HEK293T (cell line): ENCODE data around the gene TBR1.

ENCODE experiments used
- CTCF ChIA-PET: fragments of 350-600 bp; formaldehyde crosslinking; extraction: SDS; loops from one replicate; lab custom pipeline; 2021; ENCODE audit warnings: antibody characterized with exemption, inconsistent platforms; lab: Yijun Ruan, JAX
- POLR2A ChIA-PET: fragments of 350-600 bp; formaldehyde crosslinking; extraction: SDS; loops from one replicate; lab custom pipeline; 2020; ENCODE audit warnings: antibody characterized with exemption, inconsistent platforms; lab: Yijun Ruan, JAX
- DNase-seq: peaks from one replicate; pipeline ENCODE4 v3.0.0; 2012; ENCODE audit warnings: mixed read lengths; ENCODE audit errors: extremely low spot score
- ARNT ChIP-seq: fragments of 450-650 bp; IDR thresholded peaks from 2 replicates; pipeline ENCODE4 v1.6.1; 2017; ENCODE audit warnings: mild to moderate bottlenecking
- BHLHE40 ChIP-seq: fragments of 450-650 bp; IDR thresholded peaks from 2 replicates; pipeline ENCODE4 v1.6.1; 2016; ENCODE audit warnings: mild to moderate bottlenecking, moderate library complexity, borderline replicate concordance
- CTBP1 ChIP-seq: fragments of 450-650 bp; IDR thresholded peaks from 2 replicates; pipeline ENCODE4 v1.6.1; 2016; ENCODE audit warnings: borderline replicate concordance
- ELF4 ChIP-seq: fragments of 450-650 bp; IDR thresholded peaks from 2 replicates; pipeline ENCODE4 v1.6.1; 2017; ENCODE audit warnings: antibody characterized with exemption
- FOXA1 ChIP-seq: fragments of 450-650 bp; IDR thresholded peaks from 2 replicates; pipeline ENCODE4 v1.6.1; 2016; ENCODE audit warnings: mild to moderate bottlenecking
- FOXK2 ChIP-seq: fragments of 450-650 bp; IDR thresholded peaks from 2 replicates; pipeline ENCODE4 v1.6.1; 2016; ENCODE audit warnings: mild to moderate bottlenecking
- FOXM1 ChIP-seq: fragments of 450-650 bp; IDR thresholded peaks from 2 replicates; pipeline ENCODE4 v1.6.1; 2017; ENCODE audit warnings: mild to moderate bottlenecking, borderline replicate concordance
- HDGF ChIP-seq: fragments of 450-650 bp; IDR thresholded peaks from 2 replicates; pipeline ENCODE4 v1.6.1; 2017; ENCODE audit warnings: antibody characterized with exemption, borderline replicate concordance
- L3MBTL2 ChIP-seq: fragments of 450-650 bp; conservative IDR thresholded peaks from 2 replicates; pipeline ENCODE4 v1.6.1; 2016; ENCODE audit warnings: mild to moderate bottlenecking
- LEF1 ChIP-seq: fragments of 450-650 bp; IDR thresholded peaks from 2 replicates; pipeline ENCODE4 v1.6.1; 2017; ENCODE audit warnings: mild to moderate bottlenecking, borderline replicate concordance
- NFRKB ChIP-seq: fragments of 450-650 bp; IDR thresholded peaks from 2 replicates; pipeline ENCODE4 v1.6.1; 2016; ENCODE audit warnings: mild to moderate bottlenecking, moderate library complexity
- PKNOX1 ChIP-seq: fragments of 450-650 bp; IDR thresholded peaks from 2 replicates; pipeline ENCODE4 v1.6.1; 2016
- SP1 ChIP-seq: fragments of 450-650 bp; IDR thresholded peaks from 2 replicates; pipeline ENCODE4 v1.6.1; 2017
- SUZ12 ChIP-seq: fragments of 450-650 bp; IDR thresholded peaks from 2 replicates; pipeline ENCODE4 v1.6.1; 2016; ENCODE audit warnings: mild to moderate bottlenecking
- TARDBP ChIP-seq: fragments of 450-650 bp; IDR thresholded peaks from 2 replicates; pipeline ENCODE4 v1.6.1; 2016
- ZNF384 ChIP-seq: fragments of 450-650 bp; IDR thresholded peaks from 2 replicates; pipeline ENCODE4 v1.6.1; 2016

The TBR1 gene

GRCh38 chr2:161415987-161416707, at the start of gene TBR1:
TBR1 (plus strand) TSS chr2:161416297; CDS start chr2:161416411, 114 bp downstream.
- no peak for TF ChIP-seq TARDBP
- no peak for TF ChIP-seq SP1
- no peak for TF ChIP-seq LEF1
- TF ChIP-seq PKNOX1 = no peak
- no peak for TF ChIP-seq HDGF
- no peak for TF ChIP-seq ZNF384
- no peak for TF ChIP-seq ARNT
- TF ChIP-seq BHLHE40 = no peak
- no peak for TF ChIP-seq CTBP1
- TF ChIP-seq SUZ12 = no peak
- POLR2A ChIA-PET = interaction anchor here (1.2 kb wide), 1 partner anchor 108 kb away, joined by 3 read pairs; the partner anchor contains the start of gene PSMD14
- DNase-seq = no peak
- CTCF ChIA-PET = interaction anchor here (0.8 kb wide), 1 partner anchor 192 kb away, joined by 7 read pairs; no protein-coding TSS in a partner anchor

- ChIA-PET POLR2A (no interaction called here), CTCF (no interaction called here)
- no peak for DNase-seq
- no peak for TF ChIP-seq TARDBP
- peak; percentile 57 for TF ChIP-seq PKNOX1
These were observed 48.4 kb upstream of the TBR1 start for GRCh38 chr2:161367675-161368074.

GRCh38 chr2:161369311-161369710, 46.8 kb upstream of the TBR1 start:
- CTCF ChIA-PET = no interaction called here
- no peak for DNase-seq

GRCh38 chr2:161370981-161371380, 45.1 kb upstream of the TBR1 start:
- ChIA-PET CTCF (no interaction called here), POLR2A (no interaction called here)
- DNase-seq = no peak
- no peak for TF ChIP-seq SUZ12
- no peak for TF ChIP-seq PKNOX1
- no peak for TF ChIP-seq FOXA1
- TF ChIP-seq HDGF = no peak
- TF ChIP-seq LEF1 = no peak
- no peak for TF ChIP-seq FOXM1
- no peak for TF ChIP-seq ELF4
- no peak for TF ChIP-seq TARDBP
- no peak for TF ChIP-seq CTBP1
- TF ChIP-seq ZNF384 = no peak
- no peak for TF ChIP-seq NFRKB
- no peak for TF ChIP-seq SP1
- no peak for TF ChIP-seq FOXK2
- TF ChIP-seq L3MBTL2 = no peak
- TF ChIP-seq BHLHE40 = no peak
- no peak for TF ChIP-seq ARNT

More at GRCh38 chr2:161369311-161369710, 46.8 kb upstream of the TBR1 start:
- TF ChIP-seq ZNF384 (no peak), TARDBP (no peak)
- POLR2A ChIA-PET = no interaction called here

- ChIA-PET CTCF (no interaction called here), POLR2A (no interaction called here)
- TF ChIP-seq FOXK2 (no peak), HDGF (no peak), L3MBTL2 (no peak), SUZ12 (no peak), CTBP1 (no peak), LEF1 (no peak), ELF4 (no peak), PKNOX1 (no peak), FOXM1 (no peak), NFRKB (no peak), ARNT (no peak), ZNF384 (no peak), BHLHE40 (no peak), TARDBP (no peak)
- no peak for DNase-seq
These were observed 44.2 kb upstream of the TBR1 start for GRCh38 chr2:161371869-161372268.

GRCh38 chr2:161373942-161374341, 42.2 kb upstream of the TBR1 start:
- no peak for TF ChIP-seq L3MBTL2
- 0 out of 2 replicates have a peak, but pooled peaks have one; percentile 6 for TF ChIP-seq PKNOX1
- ChIA-PET CTCF (no interaction called here), POLR2A (no interaction called here)
- no peak for DNase-seq
